HG03097 (cell line): Measurements from ENCODE around the gene MTR.
"Not testable (repeated sequence)": the region's sequence is repeated elsewhere in the genome, so short reads cannot be mapped to it uniquely, and the experiment has no call there.

Experiments used
- ATAC-seq: cut with Tn5 transposase; IDR thresholded peaks from one replicate; pipeline ENCODE4 v1.9.1; 2021; ENCODE audit not compliant: unreplicated experiment, low FRiP score

MTR gene

GRCh38 chr1:236829085-236829484 lies 34.0 kb downstream of the MTR start:
- ATAC-seq: no peak

GRCh38 chr1:236830116-236830515 lies 35.0 kb downstream of the MTR start:
- no peak for ATAC-seq

GRCh38 chr1:236830560-236830959 lies 35.5 kb downstream of the MTR start:
- no peak for ATAC-seq

- ATAC-seq: no peak
Measured at GRCh38 chr1:236833575-236833974, 38.5 kb downstream of the MTR start.

- ATAC-seq: no peak
Measured at GRCh38 chr1:236834876-236835275, 39.8 kb downstream of the MTR start.

- no peak for ATAC-seq
Measured at GRCh38 chr1:236835491-236835890, 40.4 kb downstream of the MTR start.

GRCh38 chr1:236836157-236836556 lies 41.1 kb downstream of the MTR start:
- ATAC-seq: no peak

- no peak for ATAC-seq
Measured at GRCh38 chr1:236837115-236837514, 42.0 kb downstream of the MTR start.

- no peak for ATAC-seq
Measured at GRCh38 chr1:236837897-236838296, 42.8 kb downstream of the MTR start.

GRCh38 chr1:236841341-236841740 lies 46.2 kb downstream of the MTR start:
- ATAC-seq: no peak

- ATAC-seq: no peak
Measured at GRCh38 chr1:236844499-236845271, 49.6 kb downstream of the MTR start.

GRCh38 chr1:236845830-236846229 lies 50.7 kb downstream of the MTR start:
- ATAC-seq: no peak

GRCh38 chr1:236848274-236848923 lies 53.3 kb downstream of the MTR start:
- ATAC-seq: no peak

- ATAC-seq: no peak
Measured at GRCh38 chr1:236850077-236850979, 55.2 kb downstream of the MTR start.

GRCh38 chr1:236851871-236852270 lies 56.8 kb downstream of the MTR start:
- ATAC-seq: no peak

GRCh38 chr1:236853921-236854604 lies 59.0 kb downstream of the MTR start:
- no peak for ATAC-seq

- no peak for ATAC-seq
Measured at GRCh38 chr1:236854605-236854983, 59.5 kb downstream of the MTR start.

GRCh38 chr1:236856649-236857048 lies 61.6 kb downstream of the MTR start:
- not testable (repeated sequence) for ATAC-seq

- ATAC-seq: no peak
Measured at GRCh38 chr1:236858165-236858564, 63.1 kb downstream of the MTR start.

GRCh38 chr1:236860101-236860500 lies 65.0 kb downstream of the MTR start:
- ATAC-seq: no peak

GRCh38 chr1:236860674-236861073 lies 65.6 kb downstream of the MTR start:
- ATAC-seq: no peak
